ENCODE measurements around the gene BTBD7. TPM values are rescaled to one million over a fixed set of nuclear protein-coding genes. Genes with fewer than 3 reads are reported as not detected.

The BTBD7 gene
- total and polyA plus RNA-seq, 8 donors, result 6.3 to 21.6 (median 13.8) TPM

- no peak within 1 kb of the TSS for H3K4me3 ChIP-seq
- FAIRE-seq, result no peak
- no peaks in the 10 kb centered on the region for H3K36me3 ChIP-seq
- no peak for ATAC-seq
- DNase-seq, result peak in 1 of 6 donors; percentile 52
- WGBS, 2 donors, result 94 to 97% methylated on average over 53 to 60 of the region's 60 CpGs
- no peak for TF ChIP-seq CTCF (IDR thresholded peaks at IDR 0.05)
- H3K9me3 ChIP-seq, result no peaks in the 10 kb centered on the region
- intact Hi-C loops (cut with DNase I), result no loop called here
- H3K27ac ChIP-seq, result no peak within 1 kb of the TSS
- no peaks in the 10 kb centered on the region for H3K27me3 ChIP-seq
- H3K4me1 ChIP-seq, result no peaks in the 10 kb centered on the region
Observed at GRCh38 chr14:93346926-93347721, 14.3 kb upstream of the BTBD7 start, which contains the start of gene COX8C. Gene COX8C (plus strand): TSS chr14:93347182. CDS start chr14:93347269, 87 bp downstream.

GRCh38 chr14:93343797-93344196 lies 11.0 kb upstream of the BTBD7 start:
- H3K4me3 ChIP-seq, result no peak overlapping the region
- no peaks in the 10 kb centered on the region for H3K27me3 ChIP-seq
- no peaks in the 10 kb centered on the region for H3K9me3 ChIP-seq
- intact Hi-C loops (cut with DNase I), result no loop called here
- no peaks in the 10 kb centered on the region for H3K4me1 ChIP-seq
- H3K36me3 ChIP-seq, result no peaks in the 10 kb centered on the region
- no peak overlapping the region for H3K27ac ChIP-seq
- ATAC-seq (no peak), FAIRE-seq (no peak), DNase-seq (no peak)
- no peak for TF ChIP-seq CTCF (IDR thresholded peaks at IDR 0.05)
- 83 to 84% methylated on average over 2 of the region's 2 CpGs for WGBS, 2 donors

GRCh38 chr14:93343266-93343665 lies 10.4 kb upstream of the BTBD7 start:
- intact Hi-C loops (cut with DNase I), result no loop called here
- 48 to 59% methylated on average over 1 of the region's 1 CpG for WGBS, 2 donors
- no peak for TF ChIP-seq CTCF (IDR thresholded peaks at IDR 0.05)
- Histone ChIP-seq H3K27me3 (no peaks in the 10 kb centered on the region), H3K36me3 (no peaks in the 10 kb centered on the region), H3K27ac (no peak overlapping the region), H3K9me3 (no peaks in the 10 kb centered on the region), H3K4me1 (no peaks in the 10 kb centered on the region), H3K4me3 (no peak overlapping the region)
- FAIRE-seq, result no peak
- peak in 1 of 4 donors; percentile 25 for ATAC-seq
- no peak for DNase-seq

- Histone ChIP-seq H3K9me3 (no peaks in the 10 kb centered on the region), H3K4me3 (no peak overlapping the region), H3K27ac (no peak overlapping the region), H3K4me1 (peaks cover 0 to 11% (median 0%) of the 10 kb centered on the region in 3 donors), H3K36me3 (no peaks in the 10 kb centered on the region), H3K27me3 (no peaks in the 10 kb centered on the region)
- DNase-seq (peak in 1 of 6 donors; percentile 54), ATAC-seq (no peak), FAIRE-seq (no peak)
- intact Hi-C loops (cut with DNase I), result no loop called here
- WGBS, 2 donors, result 97% methylated on average over 7 of the region's 7 CpGs
- no peak for TF ChIP-seq CTCF (IDR thresholded peaks at IDR 0.05)
Observed at GRCh38 chr14:93337884-93338283, 5.0 kb upstream of the BTBD7 start.

GRCh38 chr14:93337143-93337753 lies 4.4 kb upstream of the BTBD7 start:
- no peak for ATAC-seq
- TF ChIP-seq CTCF (IDR thresholded peaks at IDR 0.05), result no peak
- WGBS, 2 donors, result 96 to 98% methylated on average over 4 of the region's 4 CpGs
- H3K27ac ChIP-seq, result no peak overlapping the region
- intact Hi-C loops (cut with DNase I), result no loop called here
- no peak overlapping the region for H3K4me3 ChIP-seq
- no peaks in the 10 kb centered on the region for H3K27me3 ChIP-seq
- DNase-seq, result no peak
- no peak for FAIRE-seq
- H3K4me1 ChIP-seq, result peaks cover 0 to 11% (median 0%) of the 10 kb centered on the region in 3 donors
- no peaks in the 10 kb centered on the region for H3K9me3 ChIP-seq
- no peaks in the 10 kb centered on the region for H3K36me3 ChIP-seq

Data from pancreas (tissue), 10 donors.